ENCODE results near the gene SLC13A2. TPM values are rescaled to one million over a fixed set of nuclear protein-coding genes. Genes with fewer than 3 reads are reported as not detected.

The SLC13A2 gene
- total RNA-seq, 4 donors from 2014 or later, result 0.34 TPM; not detected in 3

- DNase-seq, result no peak
- H3K4me3 ChIP-seq, result no peak overlapping the region
- H3K27ac ChIP-seq, result no peak overlapping the region
- no peak for ATAC-seq
- intact Hi-C loops (cut with DNase I; ENCODE audit: low total_unique reads) (no loop called here), in situ Hi-C loops (cut with MboI; ENCODE audit: low sequenced_read_pairs in 4 of 4) (no loop called here)
- no peaks in the 10 kb centered on the region for H3K4me1 ChIP-seq
- no peaks in the 10 kb centered on the region for H3K36me3 ChIP-seq
- no peaks in the 10 kb centered on the region for H3K9me3 ChIP-seq
- no peaks in the 10 kb centered on the region for H3K27me3 ChIP-seq
- TF ChIP-seq POLR2A (IDR thresholded peaks at IDR 0.05) (no peak), CTCF (IDR thresholded peaks at IDR 0.05 in 4 of 5, conservative IDR thresholded peaks at IDR 0.05 in 1 of 5) (no peak)
Observed at GRCh38 chr17:28532050-28532960, 58.9 kb downstream of the SLC13A2 start.

- Histone ChIP-seq H3K9me3 (no peaks in the 10 kb centered on the region), H3K4me3 (no peak overlapping the region), H3K4me1 (no peaks in the 10 kb centered on the region), H3K27ac (no peak overlapping the region), H3K36me3 (no peaks in the 10 kb centered on the region), H3K27me3 (no peaks in the 10 kb centered on the region)
- no peak for TF ChIP-seq POLR2A (IDR thresholded peaks at IDR 0.05)
- TF ChIP-seq CTCF (IDR thresholded peaks at IDR 0.05 in 4 of 5, conservative IDR thresholded peaks at IDR 0.05 in 1 of 5), result no peak
- ATAC-seq, result no peak
- DNase-seq, result no peak
- in situ Hi-C loops (cut with MboI; ENCODE audit: low sequenced_read_pairs in 4 of 4), result no loop called here
- intact Hi-C loops (cut with DNase I; ENCODE audit: low total_unique reads), result no loop called here
Observed at GRCh38 chr17:28533091-28533807, 59.8 kb downstream of the SLC13A2 start.

- H3K27me3 ChIP-seq, result no peaks in the 10 kb centered on the region
- intact Hi-C loops (cut with DNase I; ENCODE audit: low total_unique reads), result no loop called here
- no peaks in the 10 kb centered on the region for H3K4me1 ChIP-seq
- H3K4me3 ChIP-seq, result no peak overlapping the region
- no peak for DNase-seq
- no peaks in the 10 kb centered on the region for H3K36me3 ChIP-seq
- no peaks in the 10 kb centered on the region for H3K9me3 ChIP-seq
- no peak overlapping the region for H3K27ac ChIP-seq
- no peak for ATAC-seq
- in situ Hi-C loops (cut with MboI; ENCODE audit: low sequenced_read_pairs in 4 of 4), result no loop called here
- TF ChIP-seq CTCF (IDR thresholded peaks at IDR 0.05 in 4 of 5, conservative IDR thresholded peaks at IDR 0.05 in 1 of 5) (no peak), POLR2A (IDR thresholded peaks at IDR 0.05) (no peak)
Observed at GRCh38 chr17:28534740-28535375, 61.4 kb downstream of the SLC13A2 start.

GRCh38 chr17:28536532-28537218 is 63.2 kb downstream of the SLC13A2 start:
- H3K4me1 ChIP-seq, result no peaks in the 10 kb centered on the region
- H3K36me3 ChIP-seq, result no peaks in the 10 kb centered on the region
- intact Hi-C loops (cut with DNase I; ENCODE audit: low total_unique reads), result no loop called here
- ATAC-seq (no peak), DNase-seq (no peak)
- no peak for TF ChIP-seq CTCF (IDR thresholded peaks at IDR 0.05 in 4 of 5, conservative IDR thresholded peaks at IDR 0.05 in 1 of 5)
- no peak for TF ChIP-seq POLR2A (IDR thresholded peaks at IDR 0.05)
- H3K27ac ChIP-seq, result no peak overlapping the region
- no peak overlapping the region for H3K4me3 ChIP-seq
- H3K27me3 ChIP-seq, result no peaks in the 10 kb centered on the region
- H3K9me3 ChIP-seq, result no peaks in the 10 kb centered on the region
- in situ Hi-C loops (cut with MboI; ENCODE audit: low sequenced_read_pairs in 4 of 4), result no loop called here

Data from gastrocnemius medialis (tissue), 4 donors.